HepG2 (cell line): ENCODE results near the gene S100A13. TPM values are rescaled to one million over a fixed set of nuclear protein-coding genes. Genes with fewer than 3 reads are reported as not detected.
A peak's percentile ranks its signal among the peaks of the same experiment; 100 is the strongest.

Experiments
- CCDC6 ChIP-seq: sonication (generic); formaldehyde crosslinking; IDR thresholded peaks from 2 replicates; pipeline ENCODE4 v1.8.1; 2022; ENCODE audit warnings: mild to moderate bottlenecking, missing genetic modification reagents, moderate library complexity
- CEBPB ChIP-seq: IDR thresholded peaks from 2 replicates; pipeline ENCODE4 v1.6.1; 2011; ENCODE audit warnings: low read depth, low read length, improper control_type of control experiment, borderline replicate concordance
- CHD2 ChIP-seq: IDR thresholded peaks from 2 replicates; pipeline ENCODE4 v1.6.1; 2011; ENCODE audit warnings: low read depth, low read length, improper control_type of control experiment
- EED ChIP-seq: sonication (generic); formaldehyde crosslinking; IDR thresholded peaks from 2 replicates; pipeline ENCODE4 v1.5.0; 2020; ENCODE audit warnings: mild to moderate bottlenecking, missing genetic modification reagents
- FIP1L1 ChIP-seq: fragments of 200-400 bp; formaldehyde crosslinking; IDR thresholded peaks from 2 replicates; pipeline ENCODE4 v1.6.1; 2018; ENCODE audit warnings: low read depth, mild to moderate bottlenecking, low read length, moderate library complexity, borderline replicate concordance; ENCODE audit not compliant: insufficient read depth
- HNF4G ChIP-seq, 2 experiments: sonication (generic) in 1 of 2; formaldehyde crosslinking in 1 of 2; IDR thresholded peaks; 2 replicates each; pipeline versions ENCODE4 v1.4.0 to v1.6.1; 2011 to 2020; ENCODE audit warnings: borderline replicate concordance in 2 of 2, low read depth in 2 of 2, mild to moderate bottlenecking in 2 of 2, low read length in 1 of 2, missing genetic modification reagents in 1 of 2, moderate library complexity in 1 of 2
- KLF12 ChIP-seq: sonication (generic); formaldehyde crosslinking; IDR thresholded peaks from 2 replicates; pipeline ENCODE4 v1.4.0; 2020; ENCODE audit warnings: missing genetic modification reagents, borderline replicate concordance
- SOX13 ChIP-seq, 3 experiments: fragments of 450-650 bp in 1 of 3; sonication (generic) in 1 of 3; formaldehyde crosslinking in 1 of 3; IDR thresholded peaks in 2 of 3; conservative IDR thresholded peaks in 1 of 3; 2 replicates each; pipeline versions ENCODE4 v1.5.0 to v1.6.1; 2016 to 2020; ENCODE audit warnings: antibody characterized with exemption in 1 of 3, mild to moderate bottlenecking in 1 of 3, missing compliant biosample characterization in 1 of 3, missing genetic modification reagents in 1 of 3, moderate library complexity in 1 of 3
- SP140L ChIP-seq: sonication (generic); formaldehyde crosslinking; IDR thresholded peaks from 2 replicates; pipeline ENCODE4 v1.4.0; 2020; ENCODE audit warnings: missing genetic modification reagents, borderline replicate concordance
- TGIF2 ChIP-seq: IDR thresholded peaks from 2 replicates; pipeline ENCODE4 v1.6.1; 2016; ENCODE audit warnings: control low read depth, missing compliant biosample characterization
- ZNF251 ChIP-seq: sonication (generic); formaldehyde crosslinking; IDR thresholded peaks from 2 replicates; pipeline ENCODE4 v1.9.0; 2021; ENCODE audit warnings: mild to moderate bottlenecking, missing genetic modification reagents
- ZNF570 ChIP-seq: sonication (generic); formaldehyde crosslinking; IDR thresholded peaks from 2 replicates; pipeline ENCODE4 v1.4.0; 2020; ENCODE audit warnings: mild to moderate bottlenecking, missing genetic modification reagents, borderline replicate concordance
- polyA plus RNA-seq, 8 experiments: library from polyadenylated mRNA; depleted of rRNA in 3 of 8; stranded (reverse) in 7 of 8; unstranded in 1 of 8; fragments of >200 nt; fragmentation: Illumina TruSeq in 4 of 8; extraction: Trizol in 4 of 8; gene quantifications; 2 replicates each; pipeline versions ENCODE4 v1.2.1 to v1.2.3, GENCODE V29; 2011 to 2016; ENCODE audit warnings: low read depth in 4 of 8, missing spikeins in 1 of 8, mixed read lengths in 1 of 8; ENCODE audit not compliant: insufficient read depth in 1 of 8
- total RNA-seq, 5 experiments: library from RNA; depleted of rRNA; stranded (reverse); fragments of >200 nt; fragmentation: Illumina TruSeq; extraction: Trizol; gene quantifications; 2 replicates each; pipeline ENCODE4 v1.2.3, GENCODE V29; 2016; ENCODE audit warnings: low read depth in 1 of 5
- TF ChIP-seq, protein P1 (sequence below): sonication (generic); formaldehyde crosslinking; IDR thresholded peaks from 2 replicates; pipeline ENCODE4 v1.9.0; 2021; ENCODE audit warnings: mild to moderate bottlenecking, missing genetic modification reagents
- TF ChIP-seq, protein P2 (sequence below): sonication (generic); formaldehyde crosslinking; IDR thresholded peaks from 2 replicates; pipeline ENCODE4 v1.5.1; 2020; ENCODE audit warnings: mild to moderate bottlenecking, missing genetic modification reagents, borderline replicate concordance
- TF ChIP-seq, protein P3 (sequence below): sonication (generic); formaldehyde crosslinking; IDR thresholded peaks from 2 replicates; pipeline ENCODE4 v1.8.0; 2022; ENCODE audit warnings: mild to moderate bottlenecking, missing genetic modification reagents; ENCODE audit not compliant: insufficient replicate concordance
- TF ChIP-seq, protein P4 (sequence below): IDR thresholded peaks from 2 replicates; pipeline ENCODE4 v1.6.1; 2016

S100A13 gene
- total and polyA plus RNA-seq, 2 of the 13 experiments (the other 11 are each of a cell fraction or from before 2014, with no cell fraction given), result 89.5 to 172 TPM

DNA sequence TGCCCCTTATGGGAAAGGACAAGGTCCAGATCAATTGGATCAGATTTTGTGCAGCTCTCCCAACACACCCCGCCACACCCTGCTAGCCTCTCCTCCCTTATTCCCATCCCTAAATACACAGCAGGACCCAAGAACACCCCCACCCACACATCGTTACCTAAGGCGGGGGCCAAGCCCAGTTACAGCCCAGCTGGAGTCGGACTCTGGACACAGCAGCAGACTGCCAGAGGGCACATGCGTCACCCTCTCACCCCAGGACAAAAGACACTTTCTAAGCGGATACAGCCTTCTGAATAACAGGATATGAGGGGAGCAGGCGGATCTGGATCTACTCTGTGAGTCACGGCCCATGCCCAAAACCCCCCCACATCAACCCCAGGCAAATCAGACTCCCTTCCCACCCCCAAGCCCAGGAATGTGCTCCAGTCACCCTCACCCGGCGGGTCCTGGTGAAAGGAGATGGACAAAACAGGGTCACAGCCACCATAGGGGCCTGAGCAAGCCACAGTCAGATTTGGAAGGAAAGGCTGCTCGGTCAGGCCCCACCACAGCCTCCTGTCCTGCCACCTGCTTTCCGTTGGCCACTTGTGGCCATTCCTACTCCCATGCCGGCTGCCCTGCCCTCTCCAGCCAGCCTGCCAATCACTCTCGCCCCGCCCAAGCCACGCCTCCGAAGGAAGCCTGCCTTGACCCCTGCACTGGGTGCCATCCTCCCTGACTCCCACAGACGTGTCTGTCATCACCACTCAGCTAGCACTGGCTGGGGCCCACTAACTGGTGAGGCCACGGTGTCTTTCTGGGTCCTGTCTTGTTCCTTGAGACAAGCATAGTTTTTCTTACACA, 18.3 kb downstream of the S100A13 start (continued):
- TF ChIP-seq, protein P1, sequence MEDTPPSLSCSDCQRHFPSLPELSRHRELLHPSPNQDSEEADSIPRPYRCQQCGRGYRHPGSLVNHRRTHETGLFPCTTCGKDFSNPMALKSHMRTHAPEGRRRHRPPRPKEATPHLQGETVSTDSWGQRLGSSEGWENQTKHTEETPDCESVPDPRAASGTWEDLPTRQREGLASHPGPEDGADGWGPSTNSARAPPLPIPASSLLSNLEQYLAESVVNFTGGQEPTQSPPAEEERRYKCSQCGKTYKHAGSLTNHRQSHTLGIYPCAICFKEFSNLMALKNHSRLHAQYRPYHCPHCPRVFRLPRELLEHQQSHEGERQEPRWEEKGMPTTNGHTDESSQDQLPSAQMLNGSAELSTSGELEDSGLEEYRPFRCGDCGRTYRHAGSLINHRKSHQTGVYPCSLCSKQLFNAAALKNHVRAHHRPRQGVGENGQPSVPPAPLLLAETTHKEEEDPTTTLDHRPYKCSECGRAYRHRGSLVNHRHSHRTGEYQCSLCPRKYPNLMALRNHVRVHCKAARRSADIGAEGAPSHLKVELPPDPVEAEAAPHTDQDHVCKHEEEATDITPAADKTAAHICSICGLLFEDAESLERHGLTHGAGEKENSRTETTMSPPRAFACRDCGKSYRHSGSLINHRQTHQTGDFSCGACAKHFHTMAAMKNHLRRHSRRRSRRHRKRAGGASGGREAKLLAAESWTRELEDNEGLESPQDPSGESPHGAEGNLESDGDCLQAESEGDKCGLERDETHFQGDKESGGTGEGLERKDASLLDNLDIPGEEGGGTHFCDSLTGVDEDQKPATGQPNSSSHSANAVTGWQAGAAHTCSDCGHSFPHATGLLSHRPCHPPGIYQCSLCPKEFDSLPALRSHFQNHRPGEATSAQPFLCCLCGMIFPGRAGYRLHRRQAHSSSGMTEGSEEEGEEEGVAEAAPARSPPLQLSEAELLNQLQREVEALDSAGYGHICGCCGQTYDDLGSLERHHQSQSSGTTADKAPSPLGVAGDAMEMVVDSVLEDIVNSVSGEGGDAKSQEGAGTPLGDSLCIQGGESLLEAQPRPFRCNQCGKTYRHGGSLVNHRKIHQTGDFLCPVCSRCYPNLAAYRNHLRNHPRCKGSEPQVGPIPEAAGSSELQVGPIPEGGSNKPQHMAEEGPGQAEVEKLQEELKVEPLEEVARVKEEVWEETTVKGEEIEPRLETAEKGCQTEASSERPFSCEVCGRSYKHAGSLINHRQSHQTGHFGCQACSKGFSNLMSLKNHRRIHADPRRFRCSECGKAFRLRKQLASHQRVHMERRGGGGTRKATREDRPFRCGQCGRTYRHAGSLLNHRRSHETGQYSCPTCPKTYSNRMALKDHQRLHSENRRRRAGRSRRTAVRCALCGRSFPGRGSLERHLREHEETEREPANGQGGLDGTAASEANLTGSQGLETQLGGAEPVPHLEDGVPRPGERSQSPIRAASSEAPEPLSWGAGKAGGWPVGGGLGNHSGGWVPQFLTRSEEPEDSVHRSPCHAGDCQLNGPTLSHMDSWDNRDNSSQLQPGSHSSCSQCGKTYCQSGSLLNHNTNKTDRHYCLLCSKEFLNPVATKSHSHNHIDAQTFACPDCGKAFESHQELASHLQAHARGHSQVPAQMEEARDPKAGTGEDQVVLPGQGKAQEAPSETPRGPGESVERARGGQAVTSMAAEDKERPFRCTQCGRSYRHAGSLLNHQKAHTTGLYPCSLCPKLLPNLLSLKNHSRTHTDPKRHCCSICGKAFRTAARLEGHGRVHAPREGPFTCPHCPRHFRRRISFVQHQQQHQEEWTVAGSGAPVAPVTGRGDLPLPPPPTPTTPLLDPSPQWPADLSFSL (CRISPR knock-in tag), result no peak
- no peak for TF ChIP-seq ZNF570 (CRISPR knock-in tag)
- TF ChIP-seq CCDC6 (CRISPR knock-in tag), result no peak
- TF ChIP-seq TGIF2, result peak; percentile 75
- TF ChIP-seq HNF4G (IDR thresholded peaks at IDR 0.05; ENCODE audit: borderline replicate concordance, low read depth, low read length), result peak; percentile 87
- no peak; the same call in 1 of the 2 replicates for TF ChIP-seq HNF4G (CRISPR knock-in tag; IDR thresholded peaks at IDR 0.05; ENCODE audit: borderline replicate concordance, low read depth)
- TF ChIP-seq, protein P2, sequence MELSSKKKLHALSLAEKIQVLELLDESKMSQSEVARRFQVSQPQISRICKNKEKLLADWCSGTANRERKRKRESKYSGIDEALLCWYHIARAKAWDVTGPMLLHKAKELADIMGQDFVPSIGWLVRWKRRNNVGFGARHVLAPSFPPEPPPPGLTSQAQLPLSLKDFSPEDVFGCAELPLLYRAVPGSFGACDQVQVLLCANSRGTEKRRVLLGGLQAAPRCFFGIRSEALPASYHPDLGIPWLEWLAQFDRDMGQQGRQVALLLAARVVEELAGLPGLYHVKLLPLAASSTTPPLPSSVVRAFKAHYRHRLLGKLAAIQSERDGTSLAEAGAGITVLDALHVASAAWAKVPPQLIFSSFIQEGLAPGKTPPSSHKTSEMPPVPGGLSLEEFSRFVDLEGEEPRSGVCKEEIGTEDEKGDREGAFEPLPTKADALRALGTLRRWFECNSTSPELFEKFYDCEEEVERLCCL (CRISPR knock-in tag), result peak; percentile 50; the same call in 1 of the 2 replicates
- TF ChIP-seq, protein P3, sequence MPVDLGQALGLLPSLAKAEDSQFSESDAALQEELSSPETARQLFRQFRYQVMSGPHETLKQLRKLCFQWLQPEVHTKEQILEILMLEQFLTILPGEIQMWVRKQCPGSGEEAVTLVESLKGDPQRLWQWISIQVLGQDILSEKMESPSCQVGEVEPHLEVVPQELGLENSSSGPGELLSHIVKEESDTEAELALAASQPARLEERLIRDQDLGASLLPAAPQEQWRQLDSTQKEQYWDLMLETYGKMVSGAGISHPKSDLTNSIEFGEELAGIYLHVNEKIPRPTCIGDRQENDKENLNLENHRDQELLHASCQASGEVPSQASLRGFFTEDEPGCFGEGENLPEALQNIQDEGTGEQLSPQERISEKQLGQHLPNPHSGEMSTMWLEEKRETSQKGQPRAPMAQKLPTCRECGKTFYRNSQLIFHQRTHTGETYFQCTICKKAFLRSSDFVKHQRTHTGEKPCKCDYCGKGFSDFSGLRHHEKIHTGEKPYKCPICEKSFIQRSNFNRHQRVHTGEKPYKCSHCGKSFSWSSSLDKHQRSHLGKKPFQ (CRISPR knock-in tag), result peak; percentile 85
- TF ChIP-seq EED (CRISPR knock-in tag), result no peak
- no peak for TF ChIP-seq SP140L
- no peak for TF ChIP-seq KLF12 (CRISPR knock-in tag)
- TF ChIP-seq SOX13 (IDR thresholded peaks at IDR 0.05), result peak; percentile 62; the same call in 1 of the 2 replicates
- TF ChIP-seq SOX13 (CRISPR knock-in tag; conservative IDR thresholded peaks at IDR 0.05 in 1 of 2, IDR thresholded peaks at IDR 0.05 in 1 of 2), result peak in 1 of 2 experiments; percentile 4; a peak in 1 of 4 replicates
- no peak for TF ChIP-seq CEBPB
- TF ChIP-seq CHD2, result no peak
- TF ChIP-seq, protein P4, sequence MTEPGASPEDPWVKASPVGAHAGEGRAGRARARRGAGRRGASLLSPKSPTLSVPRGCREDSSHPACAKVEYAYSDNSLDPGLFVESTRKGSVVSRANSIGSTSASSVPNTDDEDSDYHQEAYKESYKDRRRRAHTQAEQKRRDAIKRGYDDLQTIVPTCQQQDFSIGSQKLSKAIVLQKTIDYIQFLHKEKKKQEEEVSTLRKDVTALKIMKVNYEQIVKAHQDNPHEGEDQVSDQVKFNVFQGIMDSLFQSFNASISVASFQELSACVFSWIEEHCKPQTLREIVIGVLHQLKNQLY, result peak; percentile 35; the same call in 1 of the 2 replicates
- 0 out of 2 replicates have a peak, but pooled peaks have one; percentile 27 for TF ChIP-seq FIP1L1
- 0 out of 2 replicates have a peak, but pooled peaks have one; percentile 43 for TF ChIP-seq ZNF251 (CRISPR knock-in tag)
